H1 (cell line): Measurements from ENCODE around the gene RAB43. TPM values are rescaled to one million over a fixed set of nuclear protein-coding genes. Genes with fewer than 3 reads are reported as not detected.

Experiments
- CTCF ChIA-PET: fragments of 300-600 bp; sonication (Branson Sonifier 250); formaldehyde crosslinking; loops from one replicate; lab custom pipeline; 2021; ENCODE audit not compliant: partially characterized antibody; lab: Charles Lee
- POLR2A ChIA-PET: fragments of 300-600 bp; sonication (Branson Sonifier 250); formaldehyde crosslinking; loops from one replicate; lab custom pipeline; 2021; ENCODE audit warnings: inconsistent platforms; ENCODE audit not compliant: partially characterized antibody; lab: Charles Lee
- DNase-seq, 2 experiments: peaks; one replicate each; pipeline versions ENCODE4 v3.0.0 to v3.0.0-alpha.2; 2010 to 2022; ENCODE audit warnings: low spot score in 2 of 2, low read depth in 1 of 2, mixed read lengths in 1 of 2
- FAIRE-seq: peaks from 2 replicates; lab custom pipeline; 2011; peaks lifted over from hg19 to GRCh38; lab: Jason Lieb, UNC
- H2AFZ ChIP-seq: 2 replicates; pipeline ENCODE4 v1.8.1; 2012; ENCODE audit warnings: low read length, inconsistent platforms
- H2AK5ac ChIP-seq: 2 replicates; pipeline ENCODE4 v1.6.1; 2013; ENCODE audit warnings: low read depth, low read length
- H2BK120ac ChIP-seq: replicated peaks from 2 replicates; pipeline ENCODE3; 2013; ENCODE audit warnings: low read depth, low read length, inconsistent platforms
- H2BK12ac ChIP-seq: 2 replicates; pipeline ENCODE4 v1.6.1; 2013; ENCODE audit warnings: low read depth, low read length
- H2BK15ac ChIP-seq: 2 replicates; pipeline ENCODE4 v1.6.1; 2013; ENCODE audit warnings: low read length
- H2BK20ac ChIP-seq: 2 replicates; pipeline ENCODE4 v1.6.1; 2013; ENCODE audit warnings: low read length
- H2BK5ac ChIP-seq: 2 replicates; pipeline ENCODE4 v1.6.1; 2013; ENCODE audit warnings: low read depth, low read length
- H3K14ac ChIP-seq: 2 replicates; pipeline ENCODE4 v1.6.1; 2013; ENCODE audit warnings: inconsistent platforms; ENCODE audit not compliant: insufficient read length
- H3K18ac ChIP-seq: 2 replicates; pipeline ENCODE4 v1.6.1; 2013; ENCODE audit warnings: low read length; ENCODE audit errors: extremely low read depth
- H3K23ac ChIP-seq: 2 replicates; pipeline ENCODE4 v1.6.1; 2013; ENCODE audit warnings: inconsistent platforms; ENCODE audit not compliant: insufficient read length
- H3K23me2 ChIP-seq: 2 replicates; pipeline ENCODE4 v1.6.1; 2013; ENCODE audit warnings: low read depth, low read length
- H3K27ac ChIP-seq: 2 replicates; pipeline ENCODE4 v1.6.1; 2011; ENCODE audit warnings: low read depth, low read length, inconsistent platforms
- H3K27me3 ChIP-seq, 4 experiments: replicated peaks in 1 of 4; 1 replicate in 1 of 4; 2 replicates in 3 of 4; pipeline versions ENCODE4 v1.6.1 to v1.8.1; 2011 to 2013; ENCODE audit warnings: low read length in 3 of 4, mild to moderate bottlenecking in 3 of 4, inconsistent platforms in 2 of 4, mixed read lengths in 2 of 4, moderate library complexity in 1 of 4; ENCODE audit not compliant: control insufficient read depth in 3 of 4, insufficient read depth in 3 of 4; ENCODE audit errors: extremely low read depth in 1 of 4
- H3K36me3 ChIP-seq, 4 experiments: 2 replicates each; pipeline versions ENCODE4 v1.6.1 to v1.8.1; 2011 to 2013; ENCODE audit warnings: mild to moderate bottlenecking in 4 of 4, low read length in 3 of 4, moderate library complexity in 2 of 4, control low read depth in 1 of 4, inconsistent platforms in 1 of 4; ENCODE audit not compliant: insufficient read depth in 4 of 4, control insufficient read depth in 2 of 4
- H3K4ac ChIP-seq: replicated peaks from 2 replicates; pipeline ENCODE3; 2013; ENCODE audit warnings: low read length, low read depth, mixed read lengths, inconsistent platforms; ENCODE audit not compliant: insufficient read length
- H3K4me1 ChIP-seq, 4 experiments: replicated peaks in 1 of 4; 1 replicate in 1 of 4; 2 replicates in 3 of 4; pipeline versions ENCODE4 v1.6.1 to v1.8.1; 2011 to 2013; ENCODE audit warnings: low read length in 3 of 4, inconsistent platforms in 2 of 4, mixed read lengths in 1 of 4; ENCODE audit not compliant: insufficient read depth in 4 of 4, control insufficient read depth in 3 of 4
- H3K4me2 ChIP-seq, 2 experiments: 2 replicates each; pipeline versions ENCODE4 v1.6.1 to v1.8.1; 2011 to 2013; ENCODE audit warnings: low read depth in 2 of 2, low read length in 2 of 2, control low read depth in 1 of 2, inconsistent platforms in 1 of 2, mild to moderate bottlenecking in 1 of 2; ENCODE audit not compliant: insufficient read depth in 1 of 2
- H3K4me3 ChIP-seq, 4 experiments: fragments of 200-600, 300-600 bp in 1 of 4; sonication (generic), shearing (Covaris generic), sonication (Bioruptor Twin) in 1 of 4; 2 replicates each; pipeline versions ENCODE4 v1.5.1 to v1.8.1; 2011 to 2016; ENCODE audit warnings: low read length in 4 of 4, low read depth in 3 of 4, control low read depth in 2 of 4, inconsistent platforms in 2 of 4, mild to moderate bottlenecking in 2 of 4, mixed read lengths in 1 of 4, moderate library complexity in 1 of 4; ENCODE audit not compliant: insufficient read depth in 2 of 4; ENCODE audit errors: extremely low read depth in 1 of 4
- H3K56ac ChIP-seq: replicated peaks from 2 replicates; pipeline ENCODE3; 2013; ENCODE audit warnings: low read depth, mild to moderate bottlenecking, mixed read lengths, low read length, inconsistent platforms; ENCODE audit not compliant: insufficient read length
- H3K79me1 ChIP-seq: 2 replicates; pipeline ENCODE4 v1.6.1; 2013; ENCODE audit warnings: low read depth, low read length, control low read depth
- H3K79me2 ChIP-seq, 2 experiments: 2 replicates each; pipeline versions ENCODE4 v1.6.1 to v1.8.1; 2012 to 2013; ENCODE audit warnings: low read length in 2 of 2, mild to moderate bottlenecking in 2 of 2, inconsistent platforms in 1 of 2; ENCODE audit not compliant: insufficient read depth in 2 of 2, control insufficient read depth in 1 of 2
- H3K9ac ChIP-seq, 4 experiments: replicated peaks in 1 of 4; 1 replicate in 1 of 4; 2 replicates in 3 of 4; pipeline versions ENCODE4 v1.6.1 to v1.8.1; 2011 to 2013; ENCODE audit warnings: low read depth in 3 of 4, low read length in 3 of 4, control low read depth in 2 of 4, mild to moderate bottlenecking in 2 of 4, moderate library complexity in 2 of 4, inconsistent platforms in 1 of 4; ENCODE audit errors: extremely low read depth in 1 of 4
- H3K9me3 ChIP-seq, 2 experiments: 2 replicates each; pipeline versions ENCODE4 v1.6.1 to v1.8.1; 2012 to 2013; ENCODE audit warnings: mild to moderate bottlenecking in 2 of 2, moderate library complexity in 2 of 2, control low read depth in 1 of 2, inconsistent platforms in 1 of 2, low read depth in 1 of 2, low read length in 1 of 2, mixed read lengths in 1 of 2; ENCODE audit not compliant: insufficient read depth in 2 of 2
- H4K20me1 ChIP-seq, 2 experiments: replicated peaks in 1 of 2; 2 replicates each; pipeline versions ENCODE3 to v1.8.1; 2011 to 2013; ENCODE audit warnings: inconsistent platforms in 2 of 2, low read length in 2 of 2, mild to moderate bottlenecking in 1 of 2; ENCODE audit not compliant: insufficient read depth in 2 of 2, control insufficient read depth in 1 of 2
- H4K5ac ChIP-seq: 2 replicates; pipeline ENCODE4 v1.6.1; 2013; ENCODE audit warnings: low read length, low read depth, mixed read lengths, inconsistent platforms; ENCODE audit not compliant: insufficient read length
- H4K8ac ChIP-seq: 2 replicates; pipeline ENCODE4 v1.8.0; 2013; ENCODE audit warnings: mild to moderate bottlenecking, moderate library complexity, low read length, inconsistent platforms; ENCODE audit not compliant: insufficient read depth; ENCODE audit errors: extremely low read depth
- H4K91ac ChIP-seq: replicated peaks from 2 replicates; pipeline ENCODE3; 2013; ENCODE audit warnings: low read length, mixed read lengths, inconsistent platforms; ENCODE audit not compliant: insufficient read length
- WGBS, 2 experiments: shearing (Covaris generic) in 1 of 2; methylation state at CpG; one replicate each; pipeline versions ENCODE4 v1.1.6 to v1.1.7; 2013 to 2015; ENCODE audit warnings: low lambda C conversion rate in 2 of 2, mixed read lengths in 2 of 2, inconsistent platforms in 1 of 2, low coverage in 1 of 2, missing lambda C conversion rate in 1 of 2; ENCODE audit not compliant: insufficient replicate concordance in 2 of 2, insufficient coverage in 1 of 2, insufficient read length in 1 of 2; ENCODE audit errors: extremely low coverage in 1 of 2, missing lambda C conversion rate in 1 of 2; 5-methylcytosine and 5-hydroxymethylcytosine counted together
- polyA plus RNA-seq, 7 experiments: library from polyadenylated mRNA; depleted of rRNA in 3 of 7; stranded (reverse) in 5 of 7; unstranded in 2 of 7; fragments of >200 nt in 5 of 7; fragments of 200-250 nt in 2 of 7; gene quantifications; 1 replicate in 5 of 7; 2 replicates in 1 of 7; 4 replicates in 1 of 7; pipeline versions ENCODE4 v1.2.1 to v1.2.3, GENCODE V29; 2011 to 2013; ENCODE audit warnings: missing spikeins in 2 of 7, mixed read lengths in 2 of 7
- total RNA-seq: library from RNA; stranded (reverse); fragmentation: NEBNext Ultra II Directional; extraction: Animal tissue kit (Norgen Biotek cat#: 25700); gene quantifications from 2 replicates; pipeline ENCODE4 v1.2.1, GENCODE V29; 2021

Gene RAB43
- total and polyA plus RNA-seq, 2 of the 8 experiments (the other 6 are each of a cell fraction or from before 2014, with no cell fraction given), result 13.1 to 19.4 TPM

- Histone ChIP-seq H2BK120ac (no peak overlapping the region), H2AK5ac (no peak overlapping the region), H3K18ac (no peak overlapping the region), H3K79me2 (peaks cover 0 to 17% of the 10 kb centered on the region in 2 experiments; a peak in 1 of 4 replicates), H4K20me1 (peaks cover 10 to 16% of the 10 kb centered on the region in 2 experiments), H3K4me2 (no peak overlapping the region), H3K4ac (no peak overlapping the region), H2AFZ (no peak overlapping the region), H3K9me3 (no peaks in the 10 kb centered on the region), H2BK12ac (no peak overlapping the region), H2BK15ac (no peak overlapping the region), H4K8ac (no peak overlapping the region), H4K5ac (no peak overlapping the region), H3K9ac (no peak overlapping the region), H3K79me1 (peaks cover 5% of the 10 kb centered on the region), H3K27me3 (no peaks in the 10 kb centered on the region), H3K4me3 (no peak overlapping the region), H4K91ac (no peak overlapping the region), H3K14ac (no peak overlapping the region), H3K27ac (no peak overlapping the region), H3K56ac (no peak overlapping the region), H2BK5ac (no peak overlapping the region), H3K23ac (no peak overlapping the region), H3K23me2 (no peaks in the 10 kb centered on the region), H3K4me1 (no peaks in the 10 kb centered on the region), H3K36me3 (no peaks in the 10 kb centered on the region), H2BK20ac (no peak overlapping the region)
- WGBS, 2 experiments, result 91% methylated on average over 4 of the region's 4 CpGs; no CpG with 5 or more reads in 1 of the 2 experiments
- DNase-seq (no peak), FAIRE-seq (no peak)
- ChIA-PET POLR2A (interaction anchor here (2.2 kb wide), 1 partner anchor 14 kb away, joined by 8 read pairs; no protein-coding TSS in a partner anchor), CTCF (interaction anchor here (0.9 to 4.1 kb wide), 6 partner anchors 11 to 83 kb away, joined by 3 to 19 read pairs (median 4); no protein-coding TSS in a partner anchor)
These were observed 15.7 kb downstream of the RAB43 start for GRCh38 chr3:129105862-129106261.
